SK-N-SH (cell line): Measurements from ENCODE around the gene IGF2R. TPM values are rescaled to one million over a fixed set of nuclear protein-coding genes. Genes with fewer than 3 reads are reported as not detected.

Experiments used
- CTCF ChIA-PET: fragments of 300-600, 350-600 bp; formaldehyde crosslinking; extraction: SDS; loops from one replicate; lab custom pipeline; 2021; lab: Yijun Ruan, JAX
- POLR2A ChIA-PET: fragments of 350-600 bp; sonication (Branson Sonifier 250); formaldehyde crosslinking; extraction: SDS; loops from one replicate; lab custom pipeline; 2020; ENCODE audit warnings: antibody characterized with exemption, inconsistent platforms; lab: Yijun Ruan, JAX
- DNase-seq: peaks from one replicate; pipeline ENCODE4 v3.0.0; 2012
- H2AFZ ChIP-seq: fragments of 200-600 bp; sonication (generic); 2 replicates; pipeline ENCODE4 v1.8.1; 2016; ENCODE audit warnings: antibody characterized with exemption, mild to moderate bottlenecking, low read depth
- H3F3A ChIP-seq: fragments of 200-600 bp; sonication (generic); replicated peaks from 2 replicates; pipeline ENCODE3; 2016; ENCODE audit warnings: antibody characterized with exemption, mild to moderate bottlenecking; ENCODE audit not compliant: insufficient read depth
- H3K27ac ChIP-seq, 2 experiments: fragments of 200-500 bp in 1 of 2; fragments of 200-600 bp in 1 of 2; sonication (Bioruptor generic) in 1 of 2; sonication (generic), shearing (Covaris generic) in 1 of 2; 2 replicates each; pipeline versions ENCODE4 v1.5.1 to v1.6.1; 2014 to 2016; ENCODE audit warnings: low read depth in 2 of 2, inconsistent platforms in 1 of 2, low read length in 1 of 2, mild to moderate bottlenecking in 1 of 2, mixed read lengths in 1 of 2
- H3K27me3 ChIP-seq: fragments of 200-600 bp; sonication (generic), shearing (Covaris generic); 2 replicates; pipeline ENCODE4 v1.6.1; 2016; ENCODE audit warnings: mixed run types; ENCODE audit not compliant: insufficient read depth
- H3K36me3 ChIP-seq, 2 experiments: fragments of 200-500 bp in 1 of 2; fragments of 200-600 bp in 1 of 2; sonication (Bioruptor generic) in 1 of 2; sonication (generic) in 1 of 2; replicated peaks in 1 of 2; 2 replicates each; pipeline versions ENCODE3 to v1.5.1; 2014 to 2016; ENCODE audit warnings: low read length in 1 of 2, mild to moderate bottlenecking in 1 of 2; ENCODE audit not compliant: insufficient read depth in 2 of 2, control insufficient read depth in 1 of 2
- H3K4me1 ChIP-seq, 2 experiments: fragments of 200-500 bp in 1 of 2; fragments of 200-600 bp in 1 of 2; sonication (Bioruptor generic) in 1 of 2; sonication (generic), shearing (Covaris generic) in 1 of 2; 2 replicates each; pipeline versions ENCODE4 v1.5.1 to v1.6.1; 2014 to 2016; ENCODE audit warnings: low read depth in 1 of 2, low read length in 1 of 2, mixed run types in 1 of 2; ENCODE audit not compliant: insufficient read depth in 2 of 2, control insufficient read depth in 1 of 2
- H3K4me2 ChIP-seq: fragments of 200-600 bp; sonication (generic), shearing (Covaris generic); 2 replicates; pipeline ENCODE4 v1.6.1; 2017; ENCODE audit warnings: mixed run types
- H3K4me3 ChIP-seq, 2 experiments: fragments of 200-500 bp in 1 of 2; fragments of 200-600 bp in 1 of 2; sonication (Bioruptor generic) in 1 of 2; sonication (generic), shearing (Covaris generic) in 1 of 2; 2 replicates each; pipeline versions ENCODE4 v1.5.1 to v1.8.1; 2014 to 2016; ENCODE audit warnings: low read depth in 2 of 2, inconsistent platforms in 1 of 2, low read length in 1 of 2, mild to moderate bottlenecking in 1 of 2, mixed read lengths in 1 of 2, moderate library complexity in 1 of 2
- H3K79me2 ChIP-seq: fragments of 200-600 bp; sonication (generic); 2 replicates; pipeline ENCODE4 v1.8.1; 2017; ENCODE audit warnings: mild to moderate bottlenecking; ENCODE audit not compliant: insufficient read depth
- H3K9ac ChIP-seq: fragments of 200-600 bp; sonication (generic); 2 replicates; pipeline ENCODE4 v1.6.1; 2017; ENCODE audit warnings: mixed run types
- H3K9me2 ChIP-seq: fragments of 200-600 bp; sonication (generic); 2 replicates; pipeline ENCODE4 v1.6.1; 2017; ENCODE audit warnings: mixed run types
- H3K9me3 ChIP-seq: fragments of 200-600 bp; sonication (generic); 2 replicates; pipeline ENCODE4 v1.6.1; 2017; ENCODE audit warnings: mixed run types, mild to moderate bottlenecking, moderate library complexity
- H4K20me1 ChIP-seq: fragments of 200-600 bp; sonication (generic); 2 replicates; pipeline ENCODE4 v1.6.1; 2017; ENCODE audit warnings: mild to moderate bottlenecking, mixed run types; ENCODE audit not compliant: insufficient read depth
- CTCF ChIP-seq: fragments of 200-600 bp; sonication (generic); IDR thresholded peaks from 2 replicates; pipeline ENCODE4 v1.6.1; 2017; ENCODE audit warnings: antibody characterized with exemption, mild to moderate bottlenecking, moderate library complexity
- ELF1 ChIP-seq: IDR thresholded peaks from 2 replicates; pipeline ENCODE4 v1.4.0; 2012
- EP300 ChIP-seq, 2 experiments: IDR thresholded peaks; 2 replicates each; pipeline versions ENCODE4 v1.4.0 to v1.6.1; 2012; ENCODE audit warnings: borderline replicate concordance in 1 of 2, low read depth in 1 of 2, low read length in 1 of 2
- EZH2phosphoT487 ChIP-seq: fragments of 200-600 bp; sonication (generic); IDR thresholded peaks from 2 replicates; pipeline ENCODE4 v1.6.1; 2017; ENCODE audit warnings: low read depth, mixed run types, mild to moderate bottlenecking, antibody characterized with exemption, moderate library complexity, borderline replicate concordance
- FOXJ3 ChIP-seq: sonication (generic); formaldehyde crosslinking; IDR thresholded peaks from 2 replicates; pipeline ENCODE4 v1.5.1; 2020; ENCODE audit warnings: mild to moderate bottlenecking, missing genetic modification reagents
- JUND ChIP-seq: IDR thresholded peaks from 2 replicates; pipeline ENCODE4 v1.4.0; 2012
- MXI1 ChIP-seq: IDR thresholded peaks from 2 replicates; pipeline ENCODE4 v1.6.1; 2012; ENCODE audit warnings: mild to moderate bottlenecking, low read depth, low read length, improper control_type of control experiment
- NFIC ChIP-seq: IDR thresholded peaks from 2 replicates; pipeline ENCODE4 v1.4.0; 2012; ENCODE audit warnings: borderline replicate concordance
- RCOR1 ChIP-seq: fragments of 150-350 bp; IDR thresholded peaks from 2 replicates; pipeline ENCODE4 v1.6.1; 2017; ENCODE audit warnings: antibody characterized with exemption, low read length
- RFX5 ChIP-seq: IDR thresholded peaks from 2 replicates; pipeline ENCODE4 v1.6.1; 2012; ENCODE audit warnings: mild to moderate bottlenecking, improper control_type of control experiment, low read length
- RXRA ChIP-seq: IDR thresholded peaks from 2 replicates; pipeline ENCODE4 v1.4.0; 2012; ENCODE audit warnings: low read depth, mild to moderate bottlenecking, borderline replicate concordance
- TAF1 ChIP-seq: IDR thresholded peaks from 2 replicates; pipeline ENCODE4 v1.6.1; 2012; ENCODE audit warnings: low read depth, mild to moderate bottlenecking, low read length, moderate library complexity, borderline replicate concordance
- TCF12 ChIP-seq: IDR thresholded peaks from 2 replicates; pipeline ENCODE4 v1.4.0; 2012
- TEAD4 ChIP-seq: IDR thresholded peaks from 2 replicates; pipeline ENCODE4 v1.4.0; 2012; ENCODE audit warnings: mild to moderate bottlenecking, borderline replicate concordance; ENCODE audit not compliant: insufficient read depth
- YY1 ChIP-seq: IDR thresholded peaks from 2 replicates; pipeline ENCODE4 v1.4.0; 2012; ENCODE audit warnings: low read depth, mild to moderate bottlenecking
- WGBS: methylation state at CpG from one replicate; pipeline ENCODE4 v1.1.6; 2017; ENCODE audit warnings: low lambda C conversion rate; 5-methylcytosine and 5-hydroxymethylcytosine counted together
- polyA plus RNA-seq, 3 experiments: library from polyadenylated mRNA; depleted of rRNA; stranded (reverse); fragments of >200 nt; gene quantifications; 2 replicates each; pipeline ENCODE4 v1.2.3, GENCODE V29; 2012
- TF ChIP-seq, protein P1 (sequence below): IDR thresholded peaks from 2 replicates; pipeline ENCODE4 v1.6.1; 2012; ENCODE audit warnings: mild to moderate bottlenecking, low read depth, low read length, moderate library complexity
- TF ChIP-seq, protein P2 (sequence below): IDR thresholded peaks from 2 replicates; pipeline ENCODE4 v1.4.0; 2012; ENCODE audit warnings: low read depth
- TF ChIP-seq, protein P3 (sequence below): IDR thresholded peaks from 2 replicates; pipeline ENCODE4 v1.4.0; 2012; ENCODE audit warnings: low read depth, borderline replicate concordance

The IGF2R gene
- polyA plus RNA-seq, 1 of the 3 experiments (the other 2 are of a cell fraction), result 45.0 TPM

- TF ChIP-seq EP300 (IDR thresholded peaks at IDR 0.05; ENCODE audit: borderline replicate concordance in 1 of 2, low read depth in 1 of 2, low read length in 1 of 2) (no peak), CTCF (no peak), NFIC (no peak), ELF1 (no peak), TAF1 (no peak), FOXJ3 (CRISPR knock-in tag) (no peak)
- CTCF ChIA-PET, result interaction anchor here (1.6 kb wide), 1 partner anchor 17 kb away, joined by 5 read pairs; no protein-coding TSS in a partner anchor
- WGBS, result 95% methylated on average over 1 of the region's 1 CpG
These were observed 38.3 kb downstream of the IGF2R start for GRCh38 chr6:160007145-160007544.

GRCh38 chr6:160007611-160008010 is 38.7 kb downstream of the IGF2R start:
- no peak overlapping the region for H3K27ac ChIP-seq
- H4K20me1 ChIP-seq, result peaks cover 60% of the 10 kb centered on the region
- no peaks in the 10 kb centered on the region; the same call in 1 of the 2 replicates for H3K27me3 ChIP-seq
- peaks cover 60% of the 10 kb centered on the region for H3K79me2 ChIP-seq
- H3K36me3 ChIP-seq, result peaks cover 14 to 27% of the 10 kb centered on the region in 2 experiments
- POLR2A ChIA-PET, result no interaction called here
- WGBS, result 88% methylated on average over 2 of the region's 2 CpGs
- H3K4me1 ChIP-seq, result peaks cover 0 to 2% of the 10 kb centered on the region in 2 experiments; a peak in 1 of 4 replicates
- no peak overlapping the region for H2AFZ ChIP-seq
- H3F3A ChIP-seq, result no peaks in the 10 kb centered on the region
- no peaks in the 10 kb centered on the region for H3K9me3 ChIP-seq
- no peaks in the 10 kb centered on the region for H3K9me2 ChIP-seq
- no peak for DNase-seq
- CTCF ChIA-PET, result interaction anchor here (1.6 kb wide), 1 partner anchor 17 kb away, joined by 5 read pairs; no protein-coding TSS in a partner anchor
- no peak overlapping the region for H3K4me3 ChIP-seq
- H3K4me2 ChIP-seq, result no peak overlapping the region
- no peak overlapping the region for H3K9ac ChIP-seq
- TF ChIP-seq EZH2phosphoT487 (no peak), TEAD4 (no peak), RCOR1 (no peak), NFIC (no peak), RFX5 (no peak), RXRA (no peak), EP300 (IDR thresholded peaks at IDR 0.05; ENCODE audit: borderline replicate concordance in 1 of 2, low read depth in 1 of 2, low read length in 1 of 2) (no peak), TCF12 (no peak), YY1 (no peak), MXI1 (no peak), ELF1 (no peak), FOXJ3 (CRISPR knock-in tag) (no peak), JUND (no peak)
- TF ChIP-seq, protein P1, sequence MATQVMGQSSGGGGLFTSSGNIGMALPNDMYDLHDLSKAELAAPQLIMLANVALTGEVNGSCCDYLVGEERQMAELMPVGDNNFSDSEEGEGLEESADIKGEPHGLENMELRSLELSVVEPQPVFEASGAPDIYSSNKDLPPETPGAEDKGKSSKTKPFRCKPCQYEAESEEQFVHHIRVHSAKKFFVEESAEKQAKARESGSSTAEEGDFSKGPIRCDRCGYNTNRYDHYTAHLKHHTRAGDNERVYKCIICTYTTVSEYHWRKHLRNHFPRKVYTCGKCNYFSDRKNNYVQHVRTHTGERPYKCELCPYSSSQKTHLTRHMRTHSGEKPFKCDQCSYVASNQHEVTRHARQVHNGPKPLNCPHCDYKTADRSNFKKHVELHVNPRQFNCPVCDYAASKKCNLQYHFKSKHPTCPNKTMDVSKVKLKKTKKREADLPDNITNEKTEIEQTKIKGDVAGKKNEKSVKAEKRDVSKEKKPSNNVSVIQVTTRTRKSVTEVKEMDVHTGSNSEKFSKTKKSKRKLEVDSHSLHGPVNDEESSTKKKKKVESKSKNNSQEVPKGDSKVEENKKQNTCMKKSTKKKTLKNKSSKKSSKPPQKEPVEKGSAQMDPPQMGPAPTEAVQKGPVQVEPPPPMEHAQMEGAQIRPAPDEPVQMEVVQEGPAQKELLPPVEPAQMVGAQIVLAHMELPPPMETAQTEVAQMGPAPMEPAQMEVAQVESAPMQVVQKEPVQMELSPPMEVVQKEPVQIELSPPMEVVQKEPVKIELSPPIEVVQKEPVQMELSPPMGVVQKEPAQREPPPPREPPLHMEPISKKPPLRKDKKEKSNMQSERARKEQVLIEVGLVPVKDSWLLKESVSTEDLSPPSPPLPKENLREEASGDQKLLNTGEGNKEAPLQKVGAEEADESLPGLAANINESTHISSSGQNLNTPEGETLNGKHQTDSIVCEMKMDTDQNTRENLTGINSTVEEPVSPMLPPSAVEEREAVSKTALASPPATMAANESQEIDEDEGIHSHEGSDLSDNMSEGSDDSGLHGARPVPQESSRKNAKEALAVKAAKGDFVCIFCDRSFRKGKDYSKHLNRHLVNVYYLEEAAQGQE, result no peak
- TF ChIP-seq, protein P2, sequence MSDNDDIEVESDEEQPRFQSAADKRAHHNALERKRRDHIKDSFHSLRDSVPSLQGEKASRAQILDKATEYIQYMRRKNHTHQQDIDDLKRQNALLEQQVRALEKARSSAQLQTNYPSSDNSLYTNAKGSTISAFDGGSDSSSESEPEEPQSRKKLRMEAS, result no peak
- TF ChIP-seq, protein P3, sequence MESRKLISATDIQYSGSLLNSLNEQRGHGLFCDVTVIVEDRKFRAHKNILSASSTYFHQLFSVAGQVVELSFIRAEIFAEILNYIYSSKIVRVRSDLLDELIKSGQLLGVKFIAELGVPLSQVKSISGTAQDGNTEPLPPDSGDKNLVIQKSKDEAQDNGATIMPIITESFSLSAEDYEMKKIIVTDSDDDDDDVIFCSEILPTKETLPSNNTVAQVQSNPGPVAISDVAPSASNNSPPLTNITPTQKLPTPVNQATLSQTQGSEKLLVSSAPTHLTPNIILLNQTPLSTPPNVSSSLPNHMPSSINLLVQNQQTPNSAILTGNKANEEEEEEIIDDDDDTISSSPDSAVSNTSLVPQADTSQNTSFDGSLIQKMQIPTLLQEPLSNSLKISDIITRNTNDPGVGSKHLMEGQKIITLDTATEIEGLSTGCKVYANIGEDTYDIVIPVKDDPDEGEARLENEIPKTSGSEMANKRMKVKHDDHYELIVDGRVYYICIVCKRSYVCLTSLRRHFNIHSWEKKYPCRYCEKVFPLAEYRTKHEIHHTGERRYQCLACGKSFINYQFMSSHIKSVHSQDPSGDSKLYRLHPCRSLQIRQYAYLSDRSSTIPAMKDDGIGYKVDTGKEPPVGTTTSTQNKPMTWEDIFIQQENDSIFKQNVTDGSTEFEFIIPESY, result no peak

More at GRCh38 chr6:160007145-160007544, 38.3 kb downstream of the IGF2R start:
- DNase-seq, result no peak
- Histone ChIP-seq H2AFZ (no peak overlapping the region), H3K79me2 (peaks cover 62% of the 10 kb centered on the region), H3K4me1 (peaks cover 0 to 2% of the 10 kb centered on the region in 2 experiments; a peak in 1 of 4 replicates), H3K9ac (no peak overlapping the region), H3K4me2 (no peak overlapping the region), H3K9me2 (no peaks in the 10 kb centered on the region), H3K27ac (no peak overlapping the region), H3K4me3 (no peak overlapping the region), H3K36me3 (peaks cover 14 to 27% of the 10 kb centered on the region in 2 experiments), H3K9me3 (no peaks in the 10 kb centered on the region), H3K27me3 (no peaks in the 10 kb centered on the region; the same call in 1 of the 2 replicates), H3F3A (no peaks in the 10 kb centered on the region), H4K20me1 (peaks cover 63% of the 10 kb centered on the region)
- POLR2A ChIA-PET, result no interaction called here
